WTC11 (cell line): ENCODE measurements around the gene ZIC5.

Experiments used
- ATF1 ChIP-seq: sonication (generic); formaldehyde crosslinking; IDR thresholded peaks from 2 replicates; pipeline ENCODE4 v1.8.1; 2023; ENCODE audit warnings: mild to moderate bottlenecking, moderate library complexity, missing genetic modification reagents
- CREB1 ChIP-seq: sonication (generic); formaldehyde crosslinking; IDR thresholded peaks from 2 replicates; pipeline ENCODE4 v1.8.0; 2023; ENCODE audit warnings: mild to moderate bottlenecking, missing genetic modification reagents
- CREM ChIP-seq: sonication (generic); formaldehyde crosslinking; IDR thresholded peaks from 2 replicates; pipeline ENCODE4 v1.8.1; 2022; ENCODE audit warnings: mild to moderate bottlenecking, missing genetic modification reagents, moderate library complexity
- ETV6 ChIP-seq: sonication (generic); formaldehyde crosslinking; IDR thresholded peaks from 2 replicates; pipeline ENCODE4 v1.8.1; 2022; ENCODE audit warnings: mild to moderate bottlenecking, missing genetic modification reagents
- FOXJ3 ChIP-seq: sonication (generic); formaldehyde crosslinking; IDR thresholded peaks from 2 replicates; pipeline ENCODE4 v1.9.0; 2021; ENCODE audit warnings: missing genetic modification reagents, mild to moderate bottlenecking, borderline replicate concordance
- JUN ChIP-seq: sonication (generic); formaldehyde crosslinking; IDR thresholded peaks from 2 replicates; pipeline ENCODE4 v1.8.0; 2023; ENCODE audit warnings: mild to moderate bottlenecking, missing genetic modification reagents
- NR2C2 ChIP-seq: sonication (generic); formaldehyde crosslinking; IDR thresholded peaks from 2 replicates; pipeline ENCODE4 v1.8.0; 2022; ENCODE audit warnings: mild to moderate bottlenecking, missing genetic modification reagents
- NR3C1 ChIP-seq: sonication (generic); formaldehyde crosslinking; conservative IDR thresholded peaks from 2 replicates; pipeline ENCODE4 v1.8.1; 2023; ENCODE audit warnings: low read depth, mild to moderate bottlenecking, missing genetic modification reagents
- ZNF138 ChIP-seq: sonication (generic); formaldehyde crosslinking; conservative IDR thresholded peaks from 2 replicates; pipeline ENCODE4 v1.8.1; 2022; ENCODE audit warnings: mild to moderate bottlenecking, moderate library complexity, missing genetic modification reagents
- TF ChIP-seq, protein P1 (sequence below): fragments of 200-600 bp; IDR thresholded peaks from 2 replicates; pipeline ENCODE4 v1.8.0; 2022; ENCODE audit warnings: antibody characterized with exemption
- TF ChIP-seq, protein P2 (sequence below): sonication (generic); formaldehyde crosslinking; IDR thresholded peaks from 2 replicates; pipeline ENCODE4 v1.8.0; 2022; ENCODE audit warnings: mild to moderate bottlenecking, missing genetic modification reagents
- TF ChIP-seq, protein P3 (sequence below): sonication (generic); formaldehyde crosslinking; IDR thresholded peaks from 2 replicates; pipeline ENCODE4 v1.8.1; 2023; ENCODE audit warnings: mild to moderate bottlenecking, missing genetic modification reagents, moderate library complexity
- TF ChIP-seq, protein P4 (sequence below): fragments of 250-450 bp; sonication (Bioruptor Pico); IDR thresholded peaks from 2 replicates; pipeline ENCODE4 v1.9.0; 2021; ENCODE audit warnings: mild to moderate bottlenecking

DNA sequence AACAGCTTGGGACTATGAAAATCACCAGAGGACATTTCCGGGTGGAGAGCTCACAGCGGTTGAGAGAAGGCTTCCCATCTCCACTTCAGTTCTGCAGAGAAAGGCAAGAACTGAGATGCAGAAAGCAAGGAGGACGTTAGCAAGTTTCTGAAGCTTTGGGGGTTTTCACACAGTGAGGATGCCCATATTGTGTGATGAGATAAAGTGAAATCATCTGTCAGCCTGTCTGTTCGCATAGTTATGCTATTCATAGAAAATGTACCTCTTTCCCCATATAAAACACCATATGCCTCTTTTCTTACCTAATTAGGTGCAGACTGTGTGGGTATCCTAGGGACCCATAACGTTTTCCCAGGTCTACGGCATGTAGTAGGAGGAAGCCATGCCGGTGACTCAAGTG is 27.5 kb downstream of the ZIC5 start:
- TF ChIP-seq FOXJ3 (CRISPR knock-in tag) (no peak), CREB1 (CRISPR knock-in tag) (no peak), CREM (CRISPR knock-in tag) (no peak), NR3C1 (no peak), ATF1 (CRISPR knock-in tag) (no peak), NR2C2 (CRISPR knock-in tag) (no peak), ETV6 (CRISPR knock-in tag) (no peak), ZNF138 (CRISPR knock-in tag) (no peak), JUN (CRISPR knock-in tag) (no peak)
- TF ChIP-seq, protein P1, sequence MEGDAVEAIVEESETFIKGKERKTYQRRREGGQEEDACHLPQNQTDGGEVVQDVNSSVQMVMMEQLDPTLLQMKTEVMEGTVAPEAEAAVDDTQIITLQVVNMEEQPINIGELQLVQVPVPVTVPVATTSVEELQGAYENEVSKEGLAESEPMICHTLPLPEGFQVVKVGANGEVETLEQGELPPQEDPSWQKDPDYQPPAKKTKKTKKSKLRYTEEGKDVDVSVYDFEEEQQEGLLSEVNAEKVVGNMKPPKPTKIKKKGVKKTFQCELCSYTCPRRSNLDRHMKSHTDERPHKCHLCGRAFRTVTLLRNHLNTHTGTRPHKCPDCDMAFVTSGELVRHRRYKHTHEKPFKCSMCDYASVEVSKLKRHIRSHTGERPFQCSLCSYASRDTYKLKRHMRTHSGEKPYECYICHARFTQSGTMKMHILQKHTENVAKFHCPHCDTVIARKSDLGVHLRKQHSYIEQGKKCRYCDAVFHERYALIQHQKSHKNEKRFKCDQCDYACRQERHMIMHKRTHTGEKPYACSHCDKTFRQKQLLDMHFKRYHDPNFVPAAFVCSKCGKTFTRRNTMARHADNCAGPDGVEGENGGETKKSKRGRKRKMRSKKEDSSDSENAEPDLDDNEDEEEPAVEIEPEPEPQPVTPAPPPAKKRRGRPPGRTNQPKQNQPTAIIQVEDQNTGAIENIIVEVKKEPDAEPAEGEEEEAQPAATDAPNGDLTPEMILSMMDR = no peak
- TF ChIP-seq, protein P2, sequence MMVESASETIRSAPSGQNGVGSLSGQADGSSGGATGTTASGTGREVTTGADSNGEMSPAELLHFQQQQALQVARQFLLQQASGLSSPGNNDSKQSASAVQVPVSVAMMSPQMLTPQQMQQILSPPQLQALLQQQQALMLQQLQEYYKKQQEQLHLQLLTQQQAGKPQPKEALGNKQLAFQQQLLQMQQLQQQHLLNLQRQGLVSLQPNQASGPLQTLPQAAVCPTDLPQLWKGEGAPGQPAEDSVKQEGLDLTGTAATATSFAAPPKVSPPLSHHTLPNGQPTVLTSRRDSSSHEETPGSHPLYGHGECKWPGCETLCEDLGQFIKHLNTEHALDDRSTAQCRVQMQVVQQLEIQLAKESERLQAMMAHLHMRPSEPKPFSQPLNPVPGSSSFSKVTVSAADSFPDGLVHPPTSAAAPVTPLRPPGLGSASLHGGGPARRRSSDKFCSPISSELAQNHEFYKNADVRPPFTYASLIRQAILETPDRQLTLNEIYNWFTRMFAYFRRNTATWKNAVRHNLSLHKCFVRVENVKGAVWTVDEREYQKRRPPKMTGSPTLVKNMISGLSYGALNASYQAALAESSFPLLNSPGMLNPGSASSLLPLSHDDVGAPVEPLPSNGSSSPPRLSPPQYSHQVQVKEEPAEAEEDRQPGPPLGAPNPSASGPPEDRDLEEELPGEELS (CRISPR knock-in tag) = no peak
- TF ChIP-seq, protein P3, sequence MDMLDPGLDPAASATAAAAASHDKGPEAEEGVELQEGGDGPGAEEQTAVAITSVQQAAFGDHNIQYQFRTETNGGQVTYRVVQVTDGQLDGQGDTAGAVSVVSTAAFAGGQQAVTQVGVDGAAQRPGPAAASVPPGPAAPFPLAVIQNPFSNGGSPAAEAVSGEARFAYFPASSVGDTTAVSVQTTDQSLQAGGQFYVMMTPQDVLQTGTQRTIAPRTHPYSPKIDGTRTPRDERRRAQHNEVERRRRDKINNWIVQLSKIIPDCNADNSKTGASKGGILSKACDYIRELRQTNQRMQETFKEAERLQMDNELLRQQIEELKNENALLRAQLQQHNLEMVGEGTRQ (CRISPR knock-in tag) = no peak
- TF ChIP-seq, protein P4, sequence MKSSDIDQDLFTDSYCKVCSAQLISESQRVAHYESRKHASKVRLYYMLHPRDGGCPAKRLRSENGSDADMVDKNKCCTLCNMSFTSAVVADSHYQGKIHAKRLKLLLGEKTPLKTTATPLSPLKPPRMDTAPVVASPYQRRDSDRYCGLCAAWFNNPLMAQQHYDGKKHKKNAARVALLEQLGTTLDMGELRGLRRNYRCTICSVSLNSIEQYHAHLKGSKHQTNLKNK (CRISPR knock-in tag) = no peak
